ENCODE results near the gene VPS8. TPM values are rescaled to one million over a fixed set of nuclear protein-coding genes. Genes with fewer than 3 reads are reported as not detected.

VPS8 gene
- total and polyA plus RNA-seq, 2 of the 8 experiments (the other 6 are each of a cell fraction or from before 2014, with no cell fraction given): 13.0 to 41.0 TPM

GRCh38 chr3:185056908-185057307 is 244.9 kb downstream of the VPS8 start:
- CTCF ChIA-PET (ENCODE audit: partially characterized antibody): interaction anchor here (1.3 kb wide), 1 partner anchor 15 kb away, joined by 3 read pairs; no protein-coding TSS in a partner anchor
- TF ChIP-seq CREB1 (IDR thresholded peaks at IDR 0.05) (no peak), ATF3 (IDR thresholded peaks at IDR 0.05; ENCODE audit: insufficient read depth, low read depth, low read length) (no peak), SP1 (IDR thresholded peaks at IDR 0.05; ENCODE audit: low read depth, low read length) (no peak), RAD21 (IDR thresholded peaks at IDR 0.05 in 1 of 2, conservative IDR thresholded peaks at IDR 0.05 in 1 of 2; ENCODE audit: low read depth in 2 of 2, low read length in 2 of 2) (no peak), FOSL1 (IDR thresholded peaks at IDR 0.05; ENCODE audit: insufficient read depth, low read depth, low read length) (no peak)
- POLR2A ChIA-PET (ENCODE audit: partially characterized antibody): no interaction called here

More at GRCh38 chr3:185056908-185057307, 244.9 kb downstream of the VPS8 start:
- no peak overlapping the region for H3K4ac ChIP-seq (replicated peaks; ENCODE audit: insufficient read length, low read depth, low read length)
- H3K4me2 ChIP-seq (ENCODE audit: insufficient read depth in 1 of 2, low read depth in 2 of 2, low read length in 2 of 2): no peak overlapping the region
- no peak overlapping the region for H3K14ac ChIP-seq (ENCODE audit: insufficient read length)
- H2BK12ac ChIP-seq (ENCODE audit: low read depth, low read length): no peak overlapping the region
- no peak overlapping the region for H2BK20ac ChIP-seq (ENCODE audit: low read length)
- H4K91ac ChIP-seq (replicated peaks; ENCODE audit: insufficient read length, low read length): no peak overlapping the region
- no peak overlapping the region for H3K4me3 ChIP-seq (ENCODE audit: extremely low read depth in 1 of 4, insufficient read depth in 2 of 4, low read depth in 3 of 4, low read length in 4 of 4)
- no peak overlapping the region for H2BK120ac ChIP-seq (replicated peaks; ENCODE audit: low read depth, low read length)
- H3K79me2 ChIP-seq (ENCODE audit: control insufficient read depth in 1 of 2, insufficient read depth in 2 of 2, low read length in 2 of 2): no peaks in the 10 kb centered on the region
- WGBS, 2 experiments (ENCODE audit: extremely low coverage in 1 of 2, insufficient coverage in 1 of 2, insufficient read length in 1 of 2, insufficient replicate concordance in 2 of 2, low coverage in 1 of 2, low lambda C conversion rate in 2 of 2, missing lambda C conversion rate in 1 of 2): 88% methylated on average over 2 of the region's 2 CpGs; no CpG with 5 or more reads in 1 of the 2 experiments
- no peaks in the 10 kb centered on the region for H3K4me1 ChIP-seq (replicated peaks in 1 of 4; ENCODE audit: control insufficient read depth in 3 of 4, insufficient read depth in 4 of 4, low read length in 3 of 4)
- H2AFZ ChIP-seq (ENCODE audit: low read length): no peak overlapping the region
- no peak overlapping the region for H2AK5ac ChIP-seq (ENCODE audit: low read depth, low read length)
- H3K27me3 ChIP-seq (replicated peaks in 1 of 4; ENCODE audit: control insufficient read depth in 3 of 4, extremely low read depth in 1 of 4, insufficient read depth in 3 of 4, low read length in 3 of 4): no peaks in the 10 kb centered on the region
- no peak overlapping the region for H2BK5ac ChIP-seq (ENCODE audit: low read depth, low read length)
- no peak overlapping the region for H4K8ac ChIP-seq (ENCODE audit: extremely low read depth, insufficient read depth, low read length)
- H3K27ac ChIP-seq (ENCODE audit: low read depth, low read length): no peak overlapping the region
- H3K36me3 ChIP-seq (ENCODE audit: control insufficient read depth in 2 of 4, insufficient read depth in 4 of 4, low read length in 3 of 4): no peaks in the 10 kb centered on the region; a peak in 3 of 8 replicates
- no peaks in the 10 kb centered on the region for H3K23me2 ChIP-seq (ENCODE audit: low read depth, low read length)
- no peaks in the 10 kb centered on the region for H3K79me1 ChIP-seq (ENCODE audit: low read depth, low read length)
- H2BK15ac ChIP-seq (ENCODE audit: low read length): no peak overlapping the region
- peaks cover 10 to 14% of the 10 kb centered on the region in 2 experiments; a peak in 3 of 4 replicates for H3K9me3 ChIP-seq (ENCODE audit: insufficient read depth in 2 of 2, low read depth in 1 of 2, low read length in 1 of 2)
- DNase-seq (ENCODE audit: low read depth in 1 of 2, low spot score in 2 of 2): no peak
- no peak overlapping the region for H3K18ac ChIP-seq (ENCODE audit: extremely low read depth, low read length)
- H3K56ac ChIP-seq (replicated peaks; ENCODE audit: insufficient read length, low read depth, low read length): no peak overlapping the region
- peaks cover 0 to 2% of the 10 kb centered on the region in 2 experiments for H4K20me1 ChIP-seq (replicated peaks in 1 of 2; ENCODE audit: control insufficient read depth in 1 of 2, insufficient read depth in 2 of 2, low read length in 2 of 2)
- H3K9ac ChIP-seq (replicated peaks in 1 of 4; ENCODE audit: extremely low read depth in 1 of 4, low read depth in 3 of 4, low read length in 3 of 4): no peak overlapping the region
- H3K23ac ChIP-seq (ENCODE audit: insufficient read length): no peak overlapping the region
- no peak overlapping the region for H4K5ac ChIP-seq (ENCODE audit: insufficient read length, low read depth, low read length)
- no peak for FAIRE-seq
